ENCODE measurements around the gene DIDO1. TPM values are rescaled to one million over a fixed set of nuclear protein-coding genes. Genes with fewer than 3 reads are reported as not detected.
A peak's percentile ranks its signal among the peaks of the same experiment; 100 is the strongest.

Gene DIDO1
- total and polyA plus RNA-seq, 2 of the 13 experiments (the other 11 are each of a cell fraction or from before 2014, with no cell fraction given): 75.0 to 75.1 TPM

GRCh38 chr20:62955519-62956386 is 29.4 kb upstream of the DIDO1 start (continued):
- TF ChIP-seq TRAFD1 (CRISPR knock-in tag; IDR thresholded peaks at IDR 0.05; ENCODE audit: borderline replicate concordance): no peak; the same call in 1 of the 2 replicates
- no peak for TF ChIP-seq ZNF7 (CRISPR knock-in tag; IDR thresholded peaks at IDR 0.05)
- peak; percentile 98 for TF ChIP-seq HNF4G (IDR thresholded peaks at IDR 0.05; ENCODE audit: borderline replicate concordance, low read depth, low read length)
- peak; percentile 98 for TF ChIP-seq HNF4G (CRISPR knock-in tag; IDR thresholded peaks at IDR 0.05; ENCODE audit: borderline replicate concordance, low read depth)
- peak; percentile 87 for TF ChIP-seq ZHX1 (CRISPR knock-in tag; IDR thresholded peaks at IDR 0.05; ENCODE audit: low read depth)
- TF ChIP-seq ZNF567 (CRISPR knock-in tag; IDR thresholded peaks at IDR 0.05; ENCODE audit: borderline replicate concordance): peak; percentile 99
- no peak for TF ChIP-seq JUNB (CRISPR knock-in tag; IDR thresholded peaks at IDR 0.05; ENCODE audit: borderline replicate concordance)
- TF ChIP-seq PHF21A (CRISPR knock-in tag; IDR thresholded peaks at IDR 0.05): peak; percentile 99
- TF ChIP-seq ZNF17 (CRISPR knock-in tag; IDR thresholded peaks at IDR 0.05): no peak; the same call in 1 of the 2 replicates
- TF ChIP-seq ZNF510 (CRISPR knock-in tag; IDR thresholded peaks at IDR 0.05; ENCODE audit: low read depth): peak; percentile 69; the same call in 1 of the 2 replicates
- no peak; the same call in 1 of the 2 replicates for TF ChIP-seq ZNF709 (CRISPR knock-in tag; IDR thresholded peaks at IDR 0.05)
- no peak for TF ChIP-seq NFE2L1 (CRISPR knock-in tag; IDR thresholded peaks at IDR 0.05; ENCODE audit: borderline replicate concordance)
- peak; percentile 98 for TF ChIP-seq ZNF670 (CRISPR knock-in tag; IDR thresholded peaks at IDR 0.05; ENCODE audit: borderline replicate concordance)
- TF ChIP-seq UBTF (CRISPR knock-in tag; IDR thresholded peaks at IDR 0.05): peak; percentile 96
- TF ChIP-seq RELA (CRISPR knock-in tag; IDR thresholded peaks at IDR 0.05): peak; percentile 86; the same call in 1 of the 2 replicates
- peak; percentile 96 for TF ChIP-seq SOX5 (CRISPR knock-in tag; IDR thresholded peaks at IDR 0.05; ENCODE audit: borderline replicate concordance)
- TF ChIP-seq RORA (CRISPR knock-in tag; IDR thresholded peaks at IDR 0.05): no peak
- peak; percentile 85 for TF ChIP-seq GATAD1 (CRISPR knock-in tag; IDR thresholded peaks at IDR 0.05)
- peak; percentile 91 for TF ChIP-seq DRAP1 (CRISPR knock-in tag; IDR thresholded peaks at IDR 0.05)
- peak; percentile 52; the same call in 1 of the 2 replicates for TF ChIP-seq ZNF891 (CRISPR knock-in tag; IDR thresholded peaks at IDR 0.05)
- peak; percentile 64 for TF ChIP-seq ZFY (CRISPR knock-in tag; IDR thresholded peaks at IDR 0.05)
- TF ChIP-seq ZNF781 (CRISPR knock-in tag; IDR thresholded peaks at IDR 0.05; ENCODE audit: borderline replicate concordance, not compliant biosample characterization): peak; percentile 95

Measured in HepG2 (cell line).